H9 (cell line): ENCODE measurements around the gene PRKCB. TPM values are rescaled to one million over a fixed set of nuclear protein-coding genes. Genes with fewer than 3 reads are reported as not detected.

Experiments used
- DNase-seq: peaks from one replicate; pipeline ENCODE4 v3.0.0-alpha.2; 2017
- H2AFZ ChIP-seq: one replicate; pipeline ENCODE4 v1.6.1; 2013; ENCODE audit warnings: mild to moderate bottlenecking, low read length, control low read depth, moderate library complexity
- H2AK5ac ChIP-seq: 2 replicates; pipeline ENCODE4 v1.6.1; 2013; ENCODE audit warnings: low read length, control low read depth, mixed read lengths; ENCODE audit not compliant: insufficient read length
- H2BK120ac ChIP-seq: one replicate; pipeline ENCODE4 v1.6.1; 2013; ENCODE audit warnings: low read depth, mild to moderate bottlenecking, low read length, control low read depth, inconsistent platforms; ENCODE audit not compliant: poor library complexity, severe bottlenecking
- H2BK12ac ChIP-seq: 2 replicates; pipeline ENCODE4 v1.6.1; 2013; ENCODE audit warnings: low read length, control low read depth, mixed read lengths, low read depth; ENCODE audit not compliant: insufficient read length
- H2BK15ac ChIP-seq: 2 replicates; pipeline ENCODE4 v1.6.1; 2013; ENCODE audit warnings: low read depth, low read length, control low read depth
- H2BK20ac ChIP-seq: one replicate; pipeline ENCODE4 v1.6.1; 2013; ENCODE audit warnings: low read depth, mild to moderate bottlenecking, low read length, control low read depth, inconsistent platforms; ENCODE audit not compliant: poor library complexity, severe bottlenecking
- H2BK5ac ChIP-seq: 2 replicates; pipeline ENCODE4 v1.6.1; 2013; ENCODE audit warnings: low read length, control low read depth, mixed read lengths; ENCODE audit not compliant: insufficient read length
- H3K14ac ChIP-seq: 2 replicates; pipeline ENCODE4 v1.6.1; 2013; ENCODE audit warnings: low read length, control low read depth; ENCODE audit not compliant: insufficient read depth
- H3K18ac ChIP-seq: 2 replicates; pipeline ENCODE4 v1.6.1; 2013; ENCODE audit warnings: low read depth, mild to moderate bottlenecking, mixed read lengths, low read length, control low read depth; ENCODE audit not compliant: insufficient read length
- H3K23ac ChIP-seq: 2 replicates; pipeline ENCODE4 v1.6.1; 2013; ENCODE audit warnings: low read length, control low read depth, mixed read lengths, low read depth; ENCODE audit not compliant: insufficient read length
- H3K23me2 ChIP-seq: 2 replicates; pipeline ENCODE4 v1.6.1; 2013; ENCODE audit warnings: low read depth, mild to moderate bottlenecking, mixed read lengths, low read length, control low read depth; ENCODE audit not compliant: insufficient read length, poor library complexity, severe bottlenecking
- H3K27ac ChIP-seq: 2 replicates; pipeline ENCODE4 v1.5.1; 2013; ENCODE audit warnings: low read length, control low read depth, mixed read lengths, low read depth; ENCODE audit not compliant: insufficient read length
- H3K27me3 ChIP-seq: 2 replicates; pipeline ENCODE4 v1.6.1; 2013; ENCODE audit warnings: low read length, control low read depth, inconsistent platforms; ENCODE audit not compliant: insufficient read depth
- H3K4ac ChIP-seq: 2 replicates; pipeline ENCODE4 v1.6.1; 2013; ENCODE audit warnings: low read depth, mild to moderate bottlenecking, control low read depth, inconsistent platforms, low read length, moderate library complexity
- H3K4me1 ChIP-seq: 2 replicates; pipeline ENCODE4 v1.6.1; 2013; ENCODE audit warnings: low read length, control low read depth, inconsistent platforms; ENCODE audit not compliant: insufficient read depth
- H3K4me2 ChIP-seq: 2 replicates; pipeline ENCODE4 v1.6.1; 2013; ENCODE audit warnings: low read length, control low read depth, mixed read lengths; ENCODE audit not compliant: insufficient read length, insufficient read depth
- H3K56ac ChIP-seq: 2 replicates; pipeline ENCODE4 v1.6.1; 2013; ENCODE audit warnings: low read depth, mild to moderate bottlenecking, mixed read lengths, low read length, control low read depth; ENCODE audit not compliant: insufficient read length
- H3K79me1 ChIP-seq: 2 replicates; pipeline ENCODE4 v1.6.1; 2013; ENCODE audit warnings: low read depth, mild to moderate bottlenecking, moderate library complexity, low read length, control low read depth, inconsistent platforms; ENCODE audit not compliant: insufficient read depth, poor library complexity, severe bottlenecking
- H3K79me2 ChIP-seq: 2 replicates; pipeline ENCODE4 v1.6.1; 2013; ENCODE audit warnings: low read length, control low read depth, inconsistent platforms; ENCODE audit not compliant: insufficient read depth
- H3K9ac ChIP-seq: 2 replicates; pipeline ENCODE4 v1.6.1; 2013; ENCODE audit warnings: low read length, control low read depth, mixed read lengths; ENCODE audit not compliant: insufficient read length; ENCODE audit errors: extremely low read depth
- H3K9me3 ChIP-seq: one replicate; pipeline ENCODE4 v1.6.1; 2013; ENCODE audit warnings: low read depth, low read length, inconsistent platforms; ENCODE audit not compliant: control insufficient read depth
- H3T11ph ChIP-seq: one replicate; pipeline ENCODE4 v1.6.1; 2013; ENCODE audit warnings: mild to moderate bottlenecking, low read length, control low read depth, inconsistent platforms
- H4K20me1 ChIP-seq: one replicate; pipeline ENCODE4 v1.6.1; 2013; ENCODE audit not compliant: control insufficient read depth, insufficient read length, insufficient read depth
- H4K5ac ChIP-seq: 2 replicates; pipeline ENCODE4 v1.6.1; 2013; ENCODE audit warnings: low read depth, mild to moderate bottlenecking, mixed read lengths, low read length, control low read depth; ENCODE audit not compliant: insufficient read length
- H4K8ac ChIP-seq: replicated peaks from 2 replicates; pipeline ENCODE4 v1.6.1; 2013; ENCODE audit warnings: low read length, control low read depth, mixed read lengths, low read depth; ENCODE audit not compliant: insufficient read length
- H4K91ac ChIP-seq: 2 replicates; pipeline ENCODE4 v1.6.1; 2013; ENCODE audit warnings: low read depth, mild to moderate bottlenecking, moderate library complexity, mixed read lengths, low read length, control low read depth; ENCODE audit not compliant: insufficient read length
- H3K27ac Mint-ChIP-seq, 3 experiments: 2 replicates in 2 of 3; 3 replicates in 1 of 3; pipeline ENCODE4 v1.8.0; 2020 to 2021; ENCODE audit warnings: mixed read lengths in 3 of 3, mild to moderate bottlenecking in 1 of 3, moderate library complexity in 1 of 3
- H3K27me3 Mint-ChIP-seq: 2 replicates; pipeline ENCODE4 v1.8.0; 2021; ENCODE audit warnings: low read depth, mild to moderate bottlenecking, moderate library complexity, mixed read lengths
- H3K36me3 Mint-ChIP-seq, 3 experiments: 2 replicates in 2 of 3; 3 replicates in 1 of 3; pipeline ENCODE4 v1.8.0; 2020 to 2021; ENCODE audit warnings: low read depth in 3 of 3, mixed read lengths in 3 of 3; ENCODE audit not compliant: insufficient read depth in 1 of 3
- H3K4me1 Mint-ChIP-seq, 2 experiments: 2 replicates each; pipeline ENCODE4 v1.8.0; 2020; ENCODE audit warnings: mixed read lengths in 2 of 2
- H3K4me3 Mint-ChIP-seq, 2 experiments: 2 replicates in 1 of 2; 3 replicates in 1 of 2; pipeline ENCODE4 v1.8.0; 2020 to 2021; ENCODE audit warnings: mild to moderate bottlenecking in 2 of 2, mixed read lengths in 2 of 2, moderate library complexity in 1 of 2
- H3K9me3 Mint-ChIP-seq, 2 experiments: 2 replicates in 1 of 2; 3 replicates in 1 of 2; pipeline ENCODE4 v1.8.0; 2020; ENCODE audit warnings: mild to moderate bottlenecking in 2 of 2, mixed read lengths in 2 of 2, moderate library complexity in 1 of 2
- CTCF ChIP-seq: fragments of 200-600 bp; sonication (generic); conservative IDR thresholded peaks from 3 replicates; pipeline ENCODE4 v1.8.0; 2021; ENCODE audit warnings: antibody characterized with exemption, mild to moderate bottlenecking
- WGBS: extraction: QIAGEN DNeasy Blood & Tissue Kit; methylation state at CpG from one replicate; pipeline ENCODE4 v1.1.7; 2013; ENCODE audit warnings: missing lambda C conversion rate, low lambda C conversion rate, mixed read lengths; ENCODE audit not compliant: insufficient read length; ENCODE audit errors: extremely low coverage; 5-methylcytosine and 5-hydroxymethylcytosine counted together
- total RNA-seq: library from RNA; stranded (reverse); gene quantifications from 2 replicates; pipeline ENCODE4 v1.2.1, GENCODE V29; 2021

Gene PRKCB
- total RNA-seq, 1 experiment from 2014 or later, result 7.0 TPM

- Mint-ChIP-seq H3K36me3 (peaks cover 0 to 12% (median 5%) of the 10 kb centered on the region in 3 experiments; a peak in 4 of 7 replicates), H3K4me3 (no peak overlapping the region), H3K9me3 (peaks cover 4 to 15% of the 10 kb centered on the region in 2 experiments; a peak in 4 of 5 replicates), H3K27ac (no peak overlapping the region), H3K27me3 (peaks cover 5% of the 10 kb centered on the region; the same call in 1 of the 2 replicates), H3K4me1 (peaks cover 2 to 8% of the 10 kb centered on the region in 2 experiments; a peak in 3 of 4 replicates)
- H2BK20ac ChIP-seq, result no peak overlapping the region
- H4K91ac ChIP-seq, result no peak overlapping the region
- H3K18ac ChIP-seq, result no peak overlapping the region
- no peak overlapping the region for H2BK15ac ChIP-seq
- H3K4ac ChIP-seq, result no peak overlapping the region
- H3T11ph ChIP-seq, result no peak overlapping the region
- DNase-seq, result no peak
- no peaks in the 10 kb centered on the region for H3K9me3 ChIP-seq
- H2BK5ac ChIP-seq, result no peak overlapping the region
- H3K27me3 ChIP-seq, result no peaks in the 10 kb centered on the region
- H3K27ac ChIP-seq, result no peak overlapping the region
- H4K5ac ChIP-seq, result no peak overlapping the region
- no peak overlapping the region for H3K56ac ChIP-seq
- no peaks in the 10 kb centered on the region for H3K79me2 ChIP-seq
- H3K23ac ChIP-seq, result no peak overlapping the region
- WGBS, result no CpG with 5 or more reads among the region's 3 CpGs
- H3K79me1 ChIP-seq, result no peaks in the 10 kb centered on the region
- H3K23me2 ChIP-seq, result no peaks in the 10 kb centered on the region
- TF ChIP-seq CTCF, result no peak
- no peak overlapping the region for H2BK120ac ChIP-seq
- H3K14ac ChIP-seq, result no peak overlapping the region
- H2AK5ac ChIP-seq, result no peak overlapping the region
- H4K8ac ChIP-seq, result no peak overlapping the region
- no peak overlapping the region for H2BK12ac ChIP-seq
- H3K4me2 ChIP-seq, result no peak overlapping the region
- no peak overlapping the region for H2AFZ ChIP-seq
- no peaks in the 10 kb centered on the region for H4K20me1 ChIP-seq
- no peaks in the 10 kb centered on the region for H3K4me1 ChIP-seq
- H3K9ac ChIP-seq, result no peak overlapping the region
These were observed 201.6 kb downstream of the PRKCB start for GRCh38 chr16:24037335-24037734.
